RKO (cell line): ENCODE data around the gene FGFR1OP2.
A peak's percentile ranks its signal among the peaks of the same experiment; 100 is the strongest.

Source experiments
- DNase-seq: peaks from one replicate; pipeline ENCODE4 v3.0.0-alpha.2; 2016; ENCODE audit warnings: low spot score

FGFR1OP2 gene

GRCh38 chr12:27003421-27004381 is 65.4 kb downstream of the FGFR1OP2 start:
- DNase-seq: no peak

GRCh38 chr12:27005495-27005894 is 67.2 kb downstream of the FGFR1OP2 start:
- no peak for DNase-seq

GRCh38 chr12:27006797-27007467 is 68.7 kb downstream of the FGFR1OP2 start:
- DNase-seq: no peak

- DNase-seq: no peak
Observed at GRCh38 chr12:27008081-27008480, 69.8 kb downstream of the FGFR1OP2 start.

GRCh38 chr12:27009881-27010301 is 71.6 kb downstream of the FGFR1OP2 start:
- peak; percentile 32 for DNase-seq

- no peak for DNase-seq
Observed at GRCh38 chr12:27012239-27012981, 74.1 kb downstream of the FGFR1OP2 start.

- no peak for DNase-seq
Observed at GRCh38 chr12:27012982-27013255, 74.6 kb downstream of the FGFR1OP2 start.

GRCh38 chr12:27013611-27014084 is 75.4 kb downstream of the FGFR1OP2 start:
- DNase-seq: peak; percentile 65

GRCh38 chr12:27014085-27014858 is 76.0 kb downstream of the FGFR1OP2 start, which contains the start of gene TM7SF3:
Gene TM7SF3 (minus strand): TSS chr12:27014384. CDS start chr12:27014168, 216 bp downstream.
- DNase-seq: peak; percentile 91

GRCh38 chr12:27014859-27015729 is 76.8 kb downstream of the FGFR1OP2 start:
- no peak for DNase-seq

GRCh38 chr12:27015730-27016076 is 77.4 kb downstream of the FGFR1OP2 start:
- peak; percentile 78 for DNase-seq
